HepG2 (cell line): ENCODE data around the gene ARHGAP33. TPM values are rescaled to one million over a fixed set of nuclear protein-coding genes. Genes with fewer than 3 reads are reported as not detected.

Experiments
- DR1 ChIP-seq: sonication (generic); formaldehyde crosslinking; IDR thresholded peaks from 2 replicates; pipeline ENCODE4 v1.8.0; 2021; ENCODE audit warnings: mild to moderate bottlenecking, missing genetic modification reagents, inconsistent platforms
- FUBP1 ChIP-seq: sonication (generic); formaldehyde crosslinking; IDR thresholded peaks from 2 replicates; pipeline ENCODE4 v1.5.1; 2020; ENCODE audit warnings: missing genetic modification reagents, mild to moderate bottlenecking, borderline replicate concordance
- HOXA9 ChIP-seq: sonication (generic); formaldehyde crosslinking; IDR thresholded peaks from 2 replicates; pipeline ENCODE4 v1.8.1; 2022; ENCODE audit warnings: missing genetic modification reagents, mild to moderate bottlenecking, moderate library complexity, borderline replicate concordance
- MLX ChIP-seq: IDR thresholded peaks from 2 replicates; pipeline ENCODE4 v1.6.1; 2016
- NR3C1 ChIP-seq: sonication (generic); formaldehyde crosslinking; IDR thresholded peaks from 2 replicates; pipeline ENCODE4 v1.4.0; 2020; ENCODE audit warnings: missing genetic modification reagents
- ZFP90 ChIP-seq: sonication (generic); formaldehyde crosslinking; IDR thresholded peaks from 2 replicates; pipeline ENCODE4 v1.8.0; 2022; ENCODE audit warnings: missing genetic modification reagents, mild to moderate bottlenecking, inconsistent platforms, borderline replicate concordance
- ZHX1 ChIP-seq: sonication (generic); formaldehyde crosslinking; IDR thresholded peaks from 2 replicates; pipeline ENCODE4 v1.8.1; 2022; ENCODE audit warnings: low read depth, mild to moderate bottlenecking, missing genetic modification reagents
- ZNF20 ChIP-seq: sonication (generic); formaldehyde crosslinking; IDR thresholded peaks from 2 replicates; pipeline ENCODE4 v1.4.0; 2020; ENCODE audit warnings: mild to moderate bottlenecking, moderate library complexity, missing genetic modification reagents
- ZNF329 ChIP-seq: sonication (generic); formaldehyde crosslinking; IDR thresholded peaks from 2 replicates; pipeline ENCODE4 v1.9.0; 2021; ENCODE audit warnings: low read depth, mild to moderate bottlenecking, missing genetic modification reagents
- ZNF558 ChIP-seq: sonication (generic); formaldehyde crosslinking; IDR thresholded peaks from 2 replicates; pipeline ENCODE4 v1.9.0; 2022; ENCODE audit warnings: mild to moderate bottlenecking, missing genetic modification reagents, borderline replicate concordance
- ZNF782 ChIP-seq: sonication (generic); formaldehyde crosslinking; IDR thresholded peaks from 2 replicates; pipeline ENCODE4 v1.4.0; 2020; ENCODE audit warnings: missing genetic modification reagents, mild to moderate bottlenecking, borderline replicate concordance
- polyA plus RNA-seq, 8 experiments: library from polyadenylated mRNA; depleted of rRNA in 3 of 8; stranded (reverse) in 7 of 8; unstranded in 1 of 8; fragments of >200 nt; fragmentation: Illumina TruSeq in 4 of 8; extraction: Trizol in 4 of 8; gene quantifications; 2 replicates each; pipeline versions ENCODE4 v1.2.1 to v1.2.3, GENCODE V29; 2011 to 2016; ENCODE audit warnings: low read depth in 4 of 8, missing spikeins in 1 of 8, mixed read lengths in 1 of 8; ENCODE audit not compliant: insufficient read depth in 1 of 8
- total RNA-seq, 5 experiments: library from RNA; depleted of rRNA; stranded (reverse); fragments of >200 nt; fragmentation: Illumina TruSeq; extraction: Trizol; gene quantifications; 2 replicates each; pipeline ENCODE4 v1.2.3, GENCODE V29; 2016; ENCODE audit warnings: low read depth in 1 of 5
- TF ChIP-seq, protein P1 (sequence below): sonication (generic); formaldehyde crosslinking; IDR thresholded peaks from 2 replicates; pipeline ENCODE4 v1.4.0; 2020; ENCODE audit warnings: mild to moderate bottlenecking, missing genetic modification reagents
- TF ChIP-seq, protein P2 (sequence below): sonication (generic); formaldehyde crosslinking; IDR thresholded peaks from 2 replicates; pipeline ENCODE4 v1.4.0; 2020; ENCODE audit warnings: missing genetic modification reagents, mild to moderate bottlenecking, borderline replicate concordance
- TF ChIP-seq, protein P3 (sequence below), 2 experiments: sonication (generic) in 1 of 2; formaldehyde crosslinking in 1 of 2; IDR thresholded peaks; 2 replicates each; pipeline versions ENCODE4 v1.4.0 to v1.6.1; 2016 to 2020; ENCODE audit warnings: borderline replicate concordance in 1 of 2, low read depth in 1 of 2, mild to moderate bottlenecking in 1 of 2, missing genetic modification reagents in 1 of 2

Gene ARHGAP33
- total and polyA plus RNA-seq, 2 of the 13 experiments (the other 11 are each of a cell fraction or from before 2014, with no cell fraction given), result 1.3 to 2.7 TPM

DNA sequence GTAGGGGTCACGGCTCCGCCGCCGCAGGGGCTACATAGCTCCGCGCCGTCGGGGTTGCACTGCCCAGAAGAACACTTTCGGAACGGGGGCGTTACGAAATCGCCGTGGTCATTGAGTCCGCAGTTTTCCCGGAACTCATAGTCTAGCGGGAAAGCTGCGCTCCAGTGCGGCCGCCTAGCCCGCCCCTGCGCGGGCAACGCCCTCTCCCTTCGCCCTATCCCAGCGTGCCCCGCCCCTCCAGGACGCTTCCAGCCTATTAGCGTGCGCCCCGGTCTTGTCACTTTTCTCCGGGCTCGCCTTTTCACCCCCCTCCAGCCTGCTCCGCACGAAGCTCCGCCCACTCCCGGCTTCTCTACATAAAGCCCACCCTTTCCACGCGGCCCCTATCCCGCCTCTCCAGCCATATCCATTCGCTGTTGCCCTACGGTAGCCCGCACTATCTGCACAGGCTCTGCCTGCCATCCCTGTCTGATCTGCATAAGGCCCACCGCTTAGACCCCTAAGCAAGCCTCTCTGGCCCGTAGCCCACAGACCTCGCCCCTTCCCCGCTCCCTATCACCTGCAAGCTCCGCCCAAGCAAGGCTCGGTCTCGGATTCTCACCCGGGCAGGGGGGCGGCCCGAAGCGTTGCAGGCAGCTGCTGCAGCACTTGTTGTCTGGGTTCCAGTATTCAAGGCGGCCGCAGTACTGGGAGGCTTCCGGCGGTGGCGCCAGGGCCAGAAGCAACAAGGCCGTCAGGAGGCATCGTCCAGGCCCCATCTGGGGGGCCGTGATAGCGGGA is 34.8 kb upstream of the ARHGAP33 start (continued):
- TF ChIP-seq FUBP1 (CRISPR knock-in tag) (no peak), ZNF782 (no peak), ZFP90 (no peak), NR3C1 (CRISPR knock-in tag) (no peak), MLX (CRISPR knock-in tag) (no peak), HOXA9 (CRISPR knock-in tag) (peak; percentile 57; the same call in 1 of the 2 replicates), ZNF558 (CRISPR knock-in tag) (no peak), ZNF20 (CRISPR knock-in tag) (no peak), ZHX1 (0 out of 2 replicates have a peak, but pooled peaks have one; percentile 39), DR1 (CRISPR knock-in tag) (peak; percentile 96), ZNF329 (CRISPR knock-in tag) (peak; percentile 84; the same call in 1 of the 2 replicates)
- TF ChIP-seq, protein P1, sequence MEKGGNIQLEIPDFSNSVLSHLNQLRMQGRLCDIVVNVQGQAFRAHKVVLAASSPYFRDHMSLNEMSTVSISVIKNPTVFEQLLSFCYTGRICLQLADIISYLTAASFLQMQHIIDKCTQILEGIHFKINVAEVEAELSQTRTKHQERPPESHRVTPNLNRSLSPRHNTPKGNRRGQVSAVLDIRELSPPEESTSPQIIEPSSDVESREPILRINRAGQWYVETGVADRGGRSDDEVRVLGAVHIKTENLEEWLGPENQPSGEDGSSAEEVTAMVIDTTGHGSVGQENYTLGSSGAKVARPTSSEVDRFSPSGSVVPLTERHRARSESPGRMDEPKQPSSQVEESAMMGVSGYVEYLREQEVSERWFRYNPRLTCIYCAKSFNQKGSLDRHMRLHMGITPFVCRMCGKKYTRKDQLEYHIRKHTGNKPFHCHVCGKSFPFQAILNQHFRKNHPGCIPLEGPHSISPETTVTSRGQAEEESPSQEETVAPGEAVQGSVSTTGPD (CRISPR knock-in tag), result no peak
- TF ChIP-seq, protein P2, sequence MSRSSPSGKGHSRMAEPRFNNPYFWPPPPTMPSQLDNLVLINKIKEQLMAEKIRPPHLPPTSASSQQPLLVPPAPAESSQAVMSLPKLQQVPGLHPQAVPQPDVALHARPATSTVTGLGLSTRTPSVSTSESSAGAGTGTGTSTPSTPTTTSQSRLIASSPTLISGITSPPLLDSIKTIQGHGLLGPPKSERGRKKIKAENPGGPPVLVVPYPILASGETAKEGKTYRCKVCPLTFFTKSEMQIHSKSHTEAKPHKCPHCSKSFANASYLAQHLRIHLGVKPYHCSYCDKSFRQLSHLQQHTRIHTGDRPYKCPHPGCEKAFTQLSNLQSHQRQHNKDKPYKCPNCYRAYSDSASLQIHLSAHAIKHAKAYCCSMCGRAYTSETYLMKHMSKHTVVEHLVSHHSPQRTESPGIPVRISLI, result no peak
- TF ChIP-seq, protein P3, sequence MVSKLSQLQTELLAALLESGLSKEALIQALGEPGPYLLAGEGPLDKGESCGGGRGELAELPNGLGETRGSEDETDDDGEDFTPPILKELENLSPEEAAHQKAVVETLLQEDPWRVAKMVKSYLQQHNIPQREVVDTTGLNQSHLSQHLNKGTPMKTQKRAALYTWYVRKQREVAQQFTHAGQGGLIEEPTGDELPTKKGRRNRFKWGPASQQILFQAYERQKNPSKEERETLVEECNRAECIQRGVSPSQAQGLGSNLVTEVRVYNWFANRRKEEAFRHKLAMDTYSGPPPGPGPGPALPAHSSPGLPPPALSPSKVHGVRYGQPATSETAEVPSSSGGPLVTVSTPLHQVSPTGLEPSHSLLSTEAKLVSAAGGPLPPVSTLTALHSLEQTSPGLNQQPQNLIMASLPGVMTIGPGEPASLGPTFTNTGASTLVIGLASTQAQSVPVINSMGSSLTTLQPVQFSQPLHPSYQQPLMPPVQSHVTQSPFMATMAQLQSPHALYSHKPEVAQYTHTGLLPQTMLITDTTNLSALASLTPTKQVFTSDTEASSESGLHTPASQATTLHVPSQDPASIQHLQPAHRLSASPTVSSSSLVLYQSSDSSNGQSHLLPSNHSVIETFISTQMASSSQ (IDR thresholded peaks at IDR 0.05; ENCODE audit: low read depth), result no peak
- TF ChIP-seq, protein P3 (CRISPR knock-in tag; IDR thresholded peaks at IDR 0.05; ENCODE audit: borderline replicate concordance), result no peak
